ENCODE data around the gene KANK3. TPM values are rescaled to one million over a fixed set of nuclear protein-coding genes. Genes with fewer than 3 reads are reported as not detected.
"Not testable (repeated sequence)": the region's sequence is repeated elsewhere in the genome, so short reads cannot be mapped to it uniquely, and the experiment has no call there.

Gene KANK3
- total and polyA plus RNA-seq, 9 of the 15 experiments (the other 6 are each of a cell fraction or from before 2014, with no cell fraction given), result 0.03 to 0.40 (median 0.08) TPM; not detected in 6

- CTCF ChIA-PET (ENCODE audit: low intra/inter-chr PET ratio), result interaction anchor here (0.6 kb wide), 1 partner anchor 107 kb away, joined by 3 read pairs; no protein-coding TSS in a partner anchor
- FAIRE-seq; H3K9me3 ChIP-seq (replicated peaks; ENCODE audit: control insufficient read depth, insufficient read depth, low read depth, low read length); intact Hi-C loops (cut with micrococcal nuclease); H3K9ac ChIP-seq (ENCODE audit: insufficient read depth in 1 of 2, low read depth in 2 of 2, low read length in 2 of 2); H3K27me3 ChIP-seq (ENCODE audit: control insufficient read depth in 2 of 2, insufficient read depth in 2 of 2, low read length in 2 of 2); DNase-seq (ENCODE audit: extremely low read depth in 1 of 4, low spot score in 3 of 4); in situ Hi-C loops (cut with MboI); ATAC-seq; H3K9me1 ChIP-seq (ENCODE audit: control insufficient read depth, insufficient read depth, low read length); H4K20me1 ChIP-seq (replicated peaks; ENCODE audit: control insufficient read depth, insufficient read depth, low read length); BruUV-seq (replicated peaks); H3K27ac ChIP-seq (ENCODE audit: extremely low read depth, low read depth, low read length); H3K4me3 ChIP-seq; H3K4me2 ChIP-seq (ENCODE audit: insufficient read depth, low read length); H3K79me2 ChIP-seq (ENCODE audit: control insufficient read depth, insufficient read depth, low read length); H2AFZ ChIP-seq (ENCODE audit: low read depth, low read length); H3K36me3 ChIP-seq (ENCODE audit: control insufficient read depth, insufficient read depth, low read length): not testable (repeated sequence)
- 80% methylated on average over 9 of the region's 10 CpGs for WGBS (ENCODE audit: insufficient coverage, low coverage, missing lambda C conversion rate)
- peaks cover 1 to 11% of the 10 kb centered on the region in 2 experiments for H3K4me1 ChIP-seq (replicated peaks in 1 of 2; ENCODE audit: control insufficient read depth in 2 of 2, insufficient read depth in 2 of 2, low read length in 2 of 2)
- TF ChIP-seq NFYB (IDR thresholded peaks at IDR 0.05; ENCODE audit: extremely low read depth, insufficient read length) (peak; percentile 46), ASH1L (IDR thresholded peaks at IDR 0.05; ENCODE audit: borderline replicate concordance, low read depth, partially characterized antibody) (peak; percentile 70), SUPT5H (IDR thresholded peaks at IDR 0.05) (0 out of 2 replicates have a peak, but pooled peaks have one; percentile 24)
- POLR2A ChIA-PET, result interaction anchor here (0.7 to 2.9 kb wide), 3 partner anchors 11 to 18 kb away, joined by 3 to 6 read pairs (median 3); partner anchors contain the start of gene RAB11B
Measured at GRCh38 chr19:8376373-8376974, 33.4 kb upstream of the KANK3 start.

GRCh38 chr19:8375766-8376165, 32.7 kb upstream of the KANK3 start:
- DNase-seq (ENCODE audit: extremely low read depth in 1 of 4, low spot score in 3 of 4); H3K36me3 ChIP-seq (ENCODE audit: control insufficient read depth, insufficient read depth, low read length); intact Hi-C loops (cut with micrococcal nuclease); H3K4me3 ChIP-seq; H3K27me3 ChIP-seq (ENCODE audit: control insufficient read depth in 2 of 2, insufficient read depth in 2 of 2, low read length in 2 of 2); in situ Hi-C loops (cut with MboI); H4K20me1 ChIP-seq (replicated peaks; ENCODE audit: control insufficient read depth, insufficient read depth, low read length); H3K9me3 ChIP-seq (replicated peaks; ENCODE audit: control insufficient read depth, insufficient read depth, low read depth, low read length); H3K27ac ChIP-seq (ENCODE audit: extremely low read depth, low read depth, low read length); FAIRE-seq; H3K9ac ChIP-seq (ENCODE audit: insufficient read depth in 1 of 2, low read depth in 2 of 2, low read length in 2 of 2); ATAC-seq; H3K4me2 ChIP-seq (ENCODE audit: insufficient read depth, low read length); BruUV-seq (replicated peaks); H3K79me2 ChIP-seq (ENCODE audit: control insufficient read depth, insufficient read depth, low read length); H2AFZ ChIP-seq (ENCODE audit: low read depth, low read length); H3K9me1 ChIP-seq (ENCODE audit: control insufficient read depth, insufficient read depth, low read length): not testable (repeated sequence)
- ChIA-PET POLR2A (interaction anchor here (1.2 to 2.9 kb wide), 2 partner anchors 12 to 14 kb away, joined by 3 to 6 read pairs; partner anchors contain the start of gene RAB11B), CTCF (ENCODE audit: low intra/inter-chr PET ratio) (interaction anchor here (0.6 kb wide), 1 partner anchor 106 kb away, joined by 3 read pairs; no protein-coding TSS in a partner anchor)
- peaks cover 8 to 18% of the 10 kb centered on the region in 2 experiments for H3K4me1 ChIP-seq (replicated peaks in 1 of 2; ENCODE audit: control insufficient read depth in 2 of 2, insufficient read depth in 2 of 2, low read length in 2 of 2)
- 93% methylated on average over 16 of the region's 32 CpGs for WGBS (ENCODE audit: insufficient coverage, low coverage, missing lambda C conversion rate)

All from K562 (cell line).